Activated gamma-delta T cell (primary cell): ENCODE data around the gene OSBPL3.
A peak's percentile ranks its signal among the peaks of the same experiment; 100 is the strongest.
"Not testable (repeated sequence)": the region's sequence is repeated elsewhere in the genome, so short reads cannot be mapped to it uniquely, and the experiment has no call there.

Experiments
- DNase-seq: peaks from one replicate; lab custom pipeline; 2025; lab: John Stamatoyannopoulos, UW
- total RNA-seq, 2 donors: gene quantifications; one replicate each; lab custom pipeline; 2026; lab: John Stamatoyannopoulos, UW

The OSBPL3 gene, protein sequence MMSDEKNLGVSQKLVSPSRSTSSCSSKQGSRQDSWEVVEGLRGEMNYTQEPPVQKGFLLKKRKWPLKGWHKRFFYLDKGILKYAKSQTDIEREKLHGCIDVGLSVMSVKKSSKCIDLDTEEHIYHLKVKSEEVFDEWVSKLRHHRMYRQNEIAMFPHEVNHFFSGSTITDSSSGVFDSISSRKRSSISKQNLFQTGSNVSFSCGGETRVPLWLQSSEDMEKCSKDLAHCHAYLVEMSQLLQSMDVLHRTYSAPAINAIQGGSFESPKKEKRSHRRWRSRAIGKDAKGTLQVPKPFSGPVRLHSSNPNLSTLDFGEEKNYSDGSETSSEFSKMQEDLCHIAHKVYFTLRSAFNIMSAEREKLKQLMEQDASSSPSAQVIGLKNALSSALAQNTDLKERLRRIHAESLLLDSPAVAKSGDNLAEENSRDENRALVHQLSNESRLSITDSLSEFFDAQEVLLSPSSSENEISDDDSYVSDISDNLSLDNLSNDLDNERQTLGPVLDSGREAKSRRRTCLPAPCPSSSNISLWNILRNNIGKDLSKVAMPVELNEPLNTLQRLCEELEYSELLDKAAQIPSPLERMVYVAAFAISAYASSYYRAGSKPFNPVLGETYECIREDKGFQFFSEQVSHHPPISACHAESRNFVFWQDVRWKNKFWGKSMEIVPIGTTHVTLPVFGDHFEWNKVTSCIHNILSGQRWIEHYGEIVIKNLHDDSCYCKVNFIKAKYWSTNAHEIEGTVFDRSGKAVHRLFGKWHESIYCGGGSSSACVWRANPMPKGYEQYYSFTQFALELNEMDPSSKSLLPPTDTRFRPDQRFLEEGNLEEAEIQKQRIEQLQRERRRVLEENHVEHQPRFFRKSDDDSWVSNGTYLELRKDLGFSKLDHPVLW
- 103 to 113 reads per million in 2 donors for total RNA-seq

GRCh38 chr7:24979863-24980533, at the start of gene OSBPL3:
Gene OSBPL3, minus strand, starts transcription at chr7:24980178. Its CDS starts 87,706 bp downstream, at chr7:24892472.
- DNase-seq = peak; percentile 92

DNA sequence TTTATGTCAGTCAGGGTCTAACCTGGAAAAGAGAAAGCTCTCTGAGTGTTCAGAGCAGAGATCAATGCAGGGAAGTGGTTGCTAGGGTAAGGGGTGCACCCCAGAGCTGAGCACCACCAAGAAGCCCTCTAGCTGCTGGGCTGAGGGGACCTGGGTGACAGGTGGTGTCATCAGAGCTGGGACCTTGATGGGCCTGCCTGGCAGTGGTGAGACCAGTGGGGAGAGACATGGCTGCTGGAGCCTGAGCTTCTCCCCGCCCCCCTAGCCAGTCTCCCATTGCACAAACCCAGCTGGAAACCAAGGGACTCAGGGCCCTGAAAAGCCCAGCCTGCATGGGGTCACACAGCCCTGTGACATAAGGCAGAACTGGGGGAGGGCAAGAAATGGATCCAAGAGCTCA, 49.1 kb upstream of the OSBPL3 start:
- DNase-seq = no peak

- no peak for DNase-seq
Measured at GRCh38 chr7:25028370-25029021, 48.5 kb upstream of the OSBPL3 start.

GRCh38 chr7:25026156-25026555, 46.2 kb upstream of the OSBPL3 start:
- DNase-seq = no peak

DNA sequence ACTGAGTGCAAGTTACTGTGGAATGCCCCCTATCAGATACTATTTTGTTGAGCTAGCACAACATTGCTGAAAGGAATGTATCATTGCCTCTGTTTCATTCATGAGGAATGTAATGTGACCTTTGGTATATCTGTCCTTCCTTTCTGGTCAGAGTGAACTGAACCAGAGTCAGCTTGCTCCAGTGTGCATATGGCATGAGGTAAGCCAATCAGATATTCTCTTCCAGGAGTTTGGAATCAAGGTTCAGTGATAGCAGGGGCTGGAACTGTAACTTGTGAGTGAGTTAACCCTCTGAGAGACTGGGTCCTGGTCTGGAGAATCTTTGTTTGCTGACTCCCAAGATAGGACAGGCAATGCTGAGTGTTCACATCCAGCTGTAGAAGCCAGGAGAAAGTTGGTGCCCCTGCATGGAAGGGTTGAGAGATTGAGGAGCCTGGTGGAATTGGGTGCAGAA, 45.3 kb upstream of the OSBPL3 start:
- DNase-seq = no peak

GRCh38 chr7:25024066-25024465, 44.1 kb upstream of the OSBPL3 start:
- no peak for DNase-seq

GRCh38 chr7:25017671-25018070, 37.7 kb upstream of the OSBPL3 start:
- not testable (repeated sequence) for DNase-seq

- DNase-seq = no peak
Measured at GRCh38 chr7:25014756-25015155, 34.8 kb upstream of the OSBPL3 start.

- not testable (repeated sequence) for DNase-seq
Measured at GRCh38 chr7:25012710-25013109, 32.7 kb upstream of the OSBPL3 start.

DNA sequence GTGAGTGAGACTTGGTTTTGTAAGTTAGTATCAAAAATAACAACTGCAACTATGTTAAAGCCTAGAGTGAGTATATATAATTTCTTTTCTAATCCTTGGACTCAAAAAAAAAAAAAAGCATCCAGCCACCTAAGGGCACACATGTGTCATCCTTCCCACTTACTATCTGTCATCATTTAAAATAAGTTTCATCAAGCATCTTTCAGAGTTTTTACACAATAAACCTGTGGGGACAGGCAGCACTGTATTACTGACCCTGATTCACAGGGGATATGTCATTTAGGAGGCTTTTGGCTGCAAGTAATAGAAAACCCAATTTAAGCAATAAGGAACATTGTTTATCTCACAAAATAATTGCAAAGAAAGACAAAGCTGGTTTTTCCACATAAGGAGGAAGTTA, 32.3 kb upstream of the OSBPL3 start:
- no peak for DNase-seq

- DNase-seq = no peak
Measured at GRCh38 chr7:25009257-25009656, 29.3 kb upstream of the OSBPL3 start.

GRCh38 chr7:25007668-25008067, 27.7 kb upstream of the OSBPL3 start:
- DNase-seq = no peak

DNA sequence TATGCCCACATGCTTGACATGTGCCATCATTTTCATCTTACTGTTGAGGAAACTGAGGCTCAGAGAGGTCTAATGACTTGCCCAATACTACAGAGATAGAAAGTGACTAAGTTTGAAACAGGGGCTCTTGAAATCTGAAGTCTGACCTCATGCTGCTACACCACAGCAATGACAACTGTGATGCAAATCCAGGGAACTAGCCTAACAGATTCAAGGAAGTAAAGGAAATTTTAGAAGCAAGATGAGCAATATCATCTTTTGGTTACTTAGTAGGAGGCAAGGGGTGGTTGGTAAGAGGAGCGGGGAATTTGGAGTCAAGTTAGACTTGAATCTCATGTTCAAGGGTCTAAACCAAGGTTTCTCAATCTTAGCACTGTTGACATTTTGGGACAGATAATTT, 26.3 kb upstream of the OSBPL3 start:
- DNase-seq = no peak

- DNase-seq = no peak
Measured at GRCh38 chr7:25005658-25006057, 25.7 kb upstream of the OSBPL3 start.

- DNase-seq = no peak
Measured at GRCh38 chr7:25002786-25003185, 22.8 kb upstream of the OSBPL3 start.

DNA sequence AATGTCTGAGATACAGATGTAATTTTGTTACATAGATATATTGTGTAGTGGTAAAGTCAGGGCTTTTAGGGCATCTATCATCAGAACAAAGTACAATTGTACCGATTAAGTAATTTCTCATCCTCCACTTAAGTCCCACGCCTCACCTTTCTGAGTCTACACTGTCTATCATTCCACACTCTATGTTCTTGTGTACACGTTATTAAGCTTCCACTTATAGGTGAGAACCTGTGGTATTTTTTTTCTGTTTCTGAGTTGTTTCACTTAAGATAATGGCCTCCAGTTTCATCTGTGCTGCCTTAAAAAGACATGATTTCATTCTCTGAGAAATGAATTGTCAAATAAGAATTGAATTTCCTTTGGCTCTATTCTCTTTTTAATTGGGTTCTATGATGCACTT, 15.5 kb upstream of the OSBPL3 start:
- DNase-seq = no peak

DNA sequence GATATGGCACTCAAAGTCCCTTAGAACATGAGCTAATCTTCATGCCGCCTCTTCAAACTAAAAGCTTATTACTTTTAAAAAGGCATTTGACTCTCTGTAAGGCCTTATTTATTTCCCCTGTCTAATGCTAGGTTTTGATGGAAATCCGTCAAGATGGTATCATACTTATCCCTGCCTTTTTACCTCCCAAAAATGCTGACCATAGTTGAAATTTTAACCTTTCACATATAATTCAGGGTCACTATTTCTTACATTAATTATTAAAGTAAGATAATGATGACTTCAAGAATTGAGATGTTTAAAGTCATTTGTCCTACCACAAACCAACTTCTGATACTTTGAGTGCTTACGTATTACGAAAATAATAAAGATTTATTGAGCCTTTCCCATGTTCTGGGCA, 12.3 kb upstream of the OSBPL3 start:
- DNase-seq = no peak

DNA sequence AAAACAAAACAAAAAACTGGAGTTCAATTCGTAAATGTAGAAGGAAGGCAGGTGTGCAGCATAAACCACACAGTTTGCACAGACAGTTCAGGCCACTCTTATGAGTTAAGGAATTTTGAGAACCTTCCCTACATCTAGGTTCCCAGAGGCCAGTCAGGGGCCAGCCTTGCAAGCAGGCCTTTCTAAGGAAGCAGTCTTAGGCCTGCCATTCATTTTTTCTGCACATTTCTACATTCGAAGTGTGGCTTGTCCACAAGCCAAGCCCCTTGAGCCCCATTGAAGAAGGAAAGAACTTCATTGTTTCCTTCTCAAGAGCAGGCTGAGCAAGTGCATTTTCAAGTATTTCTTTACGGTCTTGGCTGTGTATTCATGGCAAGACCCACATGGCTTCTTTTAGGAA, 11.4 kb upstream of the OSBPL3 start:
- DNase-seq = no peak

- no peak for DNase-seq
Measured at GRCh38 chr7:24987331-24987842, 7.4 kb upstream of the OSBPL3 start.

- DNase-seq = no peak
Measured at GRCh38 chr7:24982917-24983316, 2.9 kb upstream of the OSBPL3 start.

DNA sequence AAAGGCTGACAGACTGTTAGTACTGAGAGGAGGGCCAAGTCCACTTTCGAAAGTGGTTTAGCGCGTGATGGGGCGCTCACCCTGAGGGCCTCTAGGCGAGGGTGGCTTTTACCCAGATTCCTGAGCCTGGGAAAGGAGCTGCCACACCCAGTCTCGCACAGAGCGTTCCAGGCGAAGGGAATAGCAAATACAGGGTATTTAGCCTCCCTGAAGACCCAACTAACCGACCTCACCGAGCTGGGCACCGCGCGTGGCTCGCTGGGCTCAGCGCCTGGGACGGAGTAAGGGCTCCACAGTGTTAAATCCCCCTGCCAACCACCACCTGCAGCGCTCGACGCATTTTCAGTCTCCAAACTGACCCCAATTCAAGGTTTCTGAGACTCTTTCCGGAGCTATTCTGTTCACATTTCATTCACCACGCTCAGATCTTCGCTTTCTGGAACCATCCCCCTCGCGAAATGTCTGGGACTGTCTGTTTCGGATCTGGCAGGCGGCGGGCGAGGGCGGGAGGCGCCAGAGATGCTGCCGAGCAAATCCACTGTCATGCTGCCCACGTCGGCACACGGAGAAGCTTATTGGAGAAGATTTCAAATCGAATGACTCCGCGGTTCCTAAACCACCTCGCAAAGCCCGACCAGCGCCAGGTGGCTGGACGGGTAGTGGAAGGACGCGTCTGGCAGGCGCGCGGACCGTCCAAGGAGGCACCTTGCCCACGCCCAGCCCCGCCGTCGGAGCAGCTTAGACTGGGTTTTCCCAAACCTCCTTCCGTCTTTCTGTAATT, 1.4 kb upstream of the OSBPL3 start:
- DNase-seq = peak; percentile 30
